ENCODE results near the gene FEM1A. TPM values are rescaled to one million over a fixed set of nuclear protein-coding genes. Genes with fewer than 3 reads are reported as not detected.
"Not testable (repeated sequence)": the region's sequence is repeated elsewhere in the genome, so short reads cannot be mapped to it uniquely, and the experiment has no call there.

FEM1A gene
- total and polyA plus RNA-seq, 2 of the 8 experiments (the other 6 are each of a cell fraction or from before 2014, with no cell fraction given) = 6.7 to 16.1 TPM

GRCh38 chr19:4745175-4745574 lies 46.4 kb upstream of the FEM1A start:
- 81% methylated on average over 10 of the region's 10 CpGs; no CpG with 5 or more reads in 1 of the 2 experiments for WGBS, 2 experiments (ENCODE audit: extremely low coverage in 1 of 2, insufficient coverage in 1 of 2, insufficient read length in 1 of 2, insufficient replicate concordance in 2 of 2, low coverage in 1 of 2, low lambda C conversion rate in 2 of 2, missing lambda C conversion rate in 1 of 2)

More at GRCh38 chr19:4745175-4745574, 46.4 kb upstream of the FEM1A start:
- not testable (repeated sequence) for H2BK20ac ChIP-seq (ENCODE audit: low read length); H2BK5ac ChIP-seq (ENCODE audit: low read depth, low read length); H3K27ac ChIP-seq (ENCODE audit: low read depth, low read length); H3K36me3 ChIP-seq (ENCODE audit: control insufficient read depth in 2 of 4, insufficient read depth in 4 of 4, low read length in 3 of 4); H3K56ac ChIP-seq (replicated peaks; ENCODE audit: insufficient read length, low read depth, low read length); H3K9me3 ChIP-seq (ENCODE audit: insufficient read depth in 2 of 2, low read depth in 1 of 2, low read length in 1 of 2); H3K23me2 ChIP-seq (ENCODE audit: low read depth, low read length); H3K79me2 ChIP-seq (ENCODE audit: control insufficient read depth in 1 of 2, insufficient read depth in 2 of 2, low read length in 2 of 2); H3K27me3 ChIP-seq (replicated peaks in 1 of 4; ENCODE audit: control insufficient read depth in 3 of 4, extremely low read depth in 1 of 4, insufficient read depth in 3 of 4, low read length in 3 of 4); H3K4me2 ChIP-seq (ENCODE audit: insufficient read depth in 1 of 2, low read depth in 2 of 2, low read length in 2 of 2); H4K8ac ChIP-seq (ENCODE audit: extremely low read depth, insufficient read depth, low read length); H4K20me1 ChIP-seq (replicated peaks in 1 of 2; ENCODE audit: control insufficient read depth in 1 of 2, insufficient read depth in 2 of 2, low read length in 2 of 2); H4K5ac ChIP-seq (ENCODE audit: insufficient read length, low read depth, low read length); H2AK5ac ChIP-seq (ENCODE audit: low read depth, low read length); H3K14ac ChIP-seq (ENCODE audit: insufficient read length); H3K4ac ChIP-seq (replicated peaks; ENCODE audit: insufficient read length, low read depth, low read length); DNase-seq (ENCODE audit: low read depth in 1 of 2, low spot score in 2 of 2); H3K18ac ChIP-seq (ENCODE audit: extremely low read depth, low read length); H2BK120ac ChIP-seq (replicated peaks; ENCODE audit: low read depth, low read length); H4K91ac ChIP-seq (replicated peaks; ENCODE audit: insufficient read length, low read length); H3K9ac ChIP-seq (replicated peaks in 1 of 4; ENCODE audit: extremely low read depth in 1 of 4, low read depth in 3 of 4, low read length in 3 of 4); H2BK12ac ChIP-seq (ENCODE audit: low read depth, low read length); FAIRE-seq; H2BK15ac ChIP-seq (ENCODE audit: low read length); H3K4me3 ChIP-seq (ENCODE audit: extremely low read depth in 1 of 4, insufficient read depth in 2 of 4, low read depth in 3 of 4, low read length in 4 of 4); H2AFZ ChIP-seq (ENCODE audit: low read length); H3K79me1 ChIP-seq (ENCODE audit: low read depth, low read length); H3K23ac ChIP-seq (ENCODE audit: insufficient read length)
- H3K4me1 ChIP-seq (replicated peaks in 1 of 4; ENCODE audit: control insufficient read depth in 3 of 4, insufficient read depth in 4 of 4, low read length in 3 of 4) = peaks cover 0 to 12% (median 9%) of the 10 kb centered on the region in 4 experiments; a peak in 5 of 7 replicates
- POLR2A ChIA-PET (ENCODE audit: partially characterized antibody) = interaction anchor here (0.7 to 1.0 kb wide), 2 partner anchors 37 to 46 kb away, joined by 3 read pairs; partner anchors contain the start of gene FEM1A
- CTCF ChIA-PET (ENCODE audit: partially characterized antibody) = interaction anchor here (1.2 to 1.3 kb wide), 2 partner anchors 9 to 37 kb away, joined by 3 to 4 read pairs; no protein-coding TSS in a partner anchor

Data from H1 (cell line).